Endothelial cell of umbilical vein (primary cell): Measurements from ENCODE around the gene PODNL1. TPM values are rescaled to one million over a fixed set of nuclear protein-coding genes. Genes with fewer than 3 reads are reported as not detected.

Source experiments
- BruUV-seq: library from RNA; stranded (reverse); fragments of 400-500 nt; replicated peaks from 2 replicates; lab custom pipeline; 2021; lab: Mats Ljungman, UMichigan
- CTCF ChIA-PET: fragments of 300-600, 350-600 bp; sonication (Branson Sonifier 250); formaldehyde crosslinking; loops from one replicate; lab custom pipeline; 2021; ENCODE audit warnings: antibody characterized with exemption, inconsistent platforms; lab: Charles Lee
- POLR2A ChIA-PET: fragments of 300-600, 350-600 bp; sonication (Branson Sonifier 250); formaldehyde crosslinking; loops from one replicate; lab custom pipeline; 2021; ENCODE audit warnings: antibody characterized with exemption, inconsistent platforms; lab: Charles Lee
- DNase-seq: peaks from one replicate; pipeline ENCODE4 v3.0.0-alpha.2; 2011; ENCODE audit warnings: low read depth, low spot score
- FAIRE-seq: peaks from 2 replicates; lab custom pipeline; 2011; peaks lifted over from hg19 to GRCh38; lab: Jason Lieb, UNC
- H2AFZ ChIP-seq: 2 replicates; pipeline ENCODE4 v1.6.0; 2012; ENCODE audit warnings: low read depth, low read length, control low read depth, inconsistent platforms
- H3K27ac ChIP-seq: 2 replicates; pipeline ENCODE4 v1.5.1; 2011; ENCODE audit warnings: low read depth, mild to moderate bottlenecking, control low read depth, low read length, moderate library complexity; ENCODE audit not compliant: insufficient read depth
- H3K27me3 ChIP-seq, 2 experiments: 2 replicates each; pipeline versions ENCODE4 v1.6.0 to v1.6.1; 2011; ENCODE audit warnings: low read length in 2 of 2, mixed read lengths in 1 of 2; ENCODE audit not compliant: control insufficient read depth in 2 of 2, insufficient read depth in 2 of 2
- H3K36me3 ChIP-seq, 2 experiments: 2 replicates in 1 of 2; 3 replicates in 1 of 2; pipeline ENCODE4 v1.5.1; 2011; ENCODE audit warnings: low read length in 2 of 2, mild to moderate bottlenecking in 1 of 2, moderate library complexity in 1 of 2; ENCODE audit not compliant: control insufficient read depth in 2 of 2, insufficient read depth in 2 of 2; ENCODE audit errors: extremely low read depth in 1 of 2
- H3K4me1 ChIP-seq: 3 replicates; pipeline ENCODE4 v1.5.1; 2011; ENCODE audit warnings: mild to moderate bottlenecking, low read length; ENCODE audit not compliant: control insufficient read depth, insufficient read depth; ENCODE audit errors: extremely low read depth
- H3K4me2 ChIP-seq: 2 replicates; pipeline ENCODE4 v1.6.1; 2011; ENCODE audit warnings: low read length, control low read depth, mixed read lengths; ENCODE audit not compliant: insufficient read depth
- H3K4me3 ChIP-seq, 3 experiments: fragments of 200-600 bp in 1 of 3; sonication (generic), shearing (Covaris generic) in 1 of 3; replicated peaks in 1 of 3; 2 replicates each; pipeline ENCODE4 v1.5.1; 2011 to 2016; ENCODE audit warnings: control low read depth in 3 of 3, low read length in 3 of 3, mild to moderate bottlenecking in 2 of 3, inconsistent platforms in 1 of 3, low read depth in 1 of 3, moderate library complexity in 1 of 3; ENCODE audit not compliant: insufficient read depth in 1 of 3
- H3K79me2 ChIP-seq: 2 replicates; pipeline ENCODE4 v1.6.0; 2012; ENCODE audit warnings: low read length, inconsistent platforms; ENCODE audit not compliant: control insufficient read depth, insufficient read depth
- H3K9ac ChIP-seq: replicated peaks from 2 replicates; pipeline ENCODE3; 2011; ENCODE audit warnings: low read length, control low read depth; ENCODE audit not compliant: insufficient read depth; ENCODE audit errors: extremely low read depth
- H3K9me1 ChIP-seq: replicated peaks from 3 replicates; pipeline ENCODE4 v1.6.0; 2011; ENCODE audit warnings: mild to moderate bottlenecking, low read length; ENCODE audit not compliant: control insufficient read depth, insufficient read depth; ENCODE audit errors: extremely low read depth
- H3K9me3 ChIP-seq: replicated peaks from 2 replicates; pipeline ENCODE4 v1.5.1; 2012; ENCODE audit warnings: low read length, inconsistent platforms; ENCODE audit not compliant: control insufficient read depth, insufficient read depth
- H4K20me1 ChIP-seq: replicated peaks from 2 replicates; pipeline ENCODE3; 2011; ENCODE audit warnings: mild to moderate bottlenecking, low read length; ENCODE audit not compliant: control insufficient read depth, insufficient read depth; ENCODE audit errors: extremely low read depth
- FOS ChIP-seq: IDR thresholded peaks from 2 replicates; pipeline ENCODE4 v1.6.1; 2011; ENCODE audit warnings: mild to moderate bottlenecking, low read length, moderate library complexity, borderline replicate concordance; ENCODE audit not compliant: insufficient read depth
- JUN ChIP-seq: IDR thresholded peaks from 2 replicates; pipeline ENCODE4 v1.6.1; 2011; ENCODE audit warnings: borderline replicate concordance, low read depth; ENCODE audit not compliant: insufficient read length, insufficient read depth
- MYC ChIP-seq: IDR thresholded peaks from one replicate; pipeline ENCODE4 v1.6.1; 2011; ENCODE audit warnings: mild to moderate bottlenecking, low read depth, low read length
- POLR2A ChIP-seq: IDR thresholded peaks from 2 replicates; pipeline ENCODE4 v1.6.1; 2012; ENCODE audit warnings: low read depth, mild to moderate bottlenecking, control low read depth, low read length
- POLR2AphosphoS5 ChIP-seq: IDR thresholded peaks from 2 replicates; pipeline ENCODE4 v1.6.1; 2012; ENCODE audit warnings: low read depth, mild to moderate bottlenecking, control low read depth, low read length, moderate library complexity; ENCODE audit not compliant: insufficient read depth
- dilution Hi-C: fragments of 300-500 bp; cut with MboI; formaldehyde crosslinking; loops from one replicate; pipeline ENCODE4 v1.15.0; 2019; ENCODE audit warnings: low sequenced_read_pairs; ENCODE audit not compliant: extremely low pct_ligation_motif_present
- intact Hi-C: fragments of 100-400 bp; cut with micrococcal nuclease; formaldehyde crosslinking; loops from one replicate; pipeline ENCODE4 v1.10.0; 2022
- polyA plus RNA-seq, 4 experiments: library from polyadenylated mRNA; depleted of rRNA in 3 of 4; stranded (reverse) in 3 of 4; unstranded in 1 of 4; fragments of >200 nt; gene quantifications; 2 replicates each; pipeline versions ENCODE4 v1.2.1 to v1.2.3, GENCODE V29; 2011 to 2012; ENCODE audit warnings: missing spikeins in 1 of 4
- total RNA-seq: library from RNA; stranded (reverse); gene quantifications from 2 replicates; pipeline ENCODE4 v1.2.3, GENCODE V29; 2021
- TF ChIP-seq, protein P1 (sequence below): IDR thresholded peaks from 2 replicates; pipeline ENCODE4 v1.6.1; 2011; ENCODE audit not compliant: insufficient read depth, insufficient read length
- TF ChIP-seq, protein P2 (sequence below), 2 donors: IDR thresholded peaks; 1 replicate in 1 of 2; 2 replicates in 1 of 2; pipeline ENCODE4 v1.5.1; 2011; ENCODE audit warnings: low read length in 2 of 2, mild to moderate bottlenecking in 2 of 2, moderate library complexity in 2 of 2, control low read depth in 1 of 2, inconsistent platforms in 1 of 2, low read depth in 1 of 2; ENCODE audit not compliant: insufficient read depth in 1 of 2; ENCODE audit errors: extremely low read depth in 1 of 2

PODNL1 gene
- total and polyA plus RNA-seq, 2 donors (not counting 3 experiments of a cell fraction or from before 2014, with no cell fraction given) = 0.21 TPM; not detected in 1

DNA sequence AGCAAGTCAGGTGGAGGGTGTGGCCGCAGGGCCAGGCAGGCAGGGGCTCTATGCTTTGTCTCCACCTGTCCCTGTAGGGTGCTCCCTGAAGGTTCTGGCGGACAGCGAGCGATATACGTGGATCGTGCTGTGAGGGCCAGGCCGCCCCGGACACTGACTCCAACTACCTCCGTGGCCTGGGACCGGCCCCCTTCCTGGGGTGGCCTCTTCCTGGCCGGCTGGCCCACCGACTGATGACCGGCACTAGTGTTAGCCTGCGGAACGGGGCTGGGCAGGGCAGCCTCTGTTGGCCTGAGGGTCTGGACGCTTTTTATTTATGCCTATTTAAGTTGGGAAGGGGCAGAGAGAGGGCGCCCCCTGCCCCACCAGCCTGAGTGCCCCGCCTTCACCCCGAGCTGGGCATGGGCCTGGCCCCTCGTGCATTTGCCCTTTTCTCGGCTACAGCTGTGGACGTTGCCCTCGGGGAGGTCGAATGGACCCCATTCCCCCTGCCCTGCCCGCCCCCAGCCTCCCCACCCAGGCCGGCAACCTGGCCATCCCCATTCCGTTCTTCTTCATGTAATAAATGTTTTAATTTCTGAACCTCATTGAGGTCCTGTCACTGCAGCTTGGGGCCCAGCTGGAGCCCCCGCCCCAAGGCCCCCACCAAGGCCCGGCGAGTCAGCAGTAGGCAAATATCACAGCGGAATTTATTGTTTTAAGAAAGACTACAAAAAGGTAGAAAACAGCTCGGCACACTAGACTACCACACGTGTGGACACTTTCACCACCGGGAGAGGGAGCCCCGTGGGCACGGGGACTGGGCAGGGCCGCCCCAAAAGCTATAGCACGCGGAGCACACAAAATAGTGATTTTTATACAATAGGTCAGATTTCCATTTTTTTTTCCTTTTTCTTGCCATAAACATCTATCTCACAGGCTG is 22.9 kb upstream of the PODNL1 start:
- Histone ChIP-seq H3K9me3 (no peaks in the 10 kb centered on the region), H2AFZ (no peak overlapping the region), H3K9ac (no peak overlapping the region), H3K4me2 (no peak overlapping the region), H4K20me1 (no peaks in the 10 kb centered on the region), H3K36me3 (peaks cover 15 to 30% of the 10 kb centered on the region in 2 experiments), H3K27me3 (no peaks in the 10 kb centered on the region), H3K4me1 (no peaks in the 10 kb centered on the region), H3K79me2 (no peaks in the 10 kb centered on the region), H3K27ac (no peak overlapping the region), H3K9me1 (no peaks in the 10 kb centered on the region), H3K4me3 (no peak overlapping the region)
- dilution Hi-C loops (no loop called here), intact Hi-C loops (loop anchor here (1.0 kb wide), 1 partner anchor 44 kb away; no protein-coding TSS in a partner anchor)
- BruUV-seq = TSS peak; percentile 40
- no peak for DNase-seq
- TF ChIP-seq POLR2A = no peak
- TF ChIP-seq, protein P1, sequence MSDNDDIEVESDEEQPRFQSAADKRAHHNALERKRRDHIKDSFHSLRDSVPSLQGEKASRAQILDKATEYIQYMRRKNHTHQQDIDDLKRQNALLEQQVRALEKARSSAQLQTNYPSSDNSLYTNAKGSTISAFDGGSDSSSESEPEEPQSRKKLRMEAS = no peak
- TF ChIP-seq, protein P2, sequence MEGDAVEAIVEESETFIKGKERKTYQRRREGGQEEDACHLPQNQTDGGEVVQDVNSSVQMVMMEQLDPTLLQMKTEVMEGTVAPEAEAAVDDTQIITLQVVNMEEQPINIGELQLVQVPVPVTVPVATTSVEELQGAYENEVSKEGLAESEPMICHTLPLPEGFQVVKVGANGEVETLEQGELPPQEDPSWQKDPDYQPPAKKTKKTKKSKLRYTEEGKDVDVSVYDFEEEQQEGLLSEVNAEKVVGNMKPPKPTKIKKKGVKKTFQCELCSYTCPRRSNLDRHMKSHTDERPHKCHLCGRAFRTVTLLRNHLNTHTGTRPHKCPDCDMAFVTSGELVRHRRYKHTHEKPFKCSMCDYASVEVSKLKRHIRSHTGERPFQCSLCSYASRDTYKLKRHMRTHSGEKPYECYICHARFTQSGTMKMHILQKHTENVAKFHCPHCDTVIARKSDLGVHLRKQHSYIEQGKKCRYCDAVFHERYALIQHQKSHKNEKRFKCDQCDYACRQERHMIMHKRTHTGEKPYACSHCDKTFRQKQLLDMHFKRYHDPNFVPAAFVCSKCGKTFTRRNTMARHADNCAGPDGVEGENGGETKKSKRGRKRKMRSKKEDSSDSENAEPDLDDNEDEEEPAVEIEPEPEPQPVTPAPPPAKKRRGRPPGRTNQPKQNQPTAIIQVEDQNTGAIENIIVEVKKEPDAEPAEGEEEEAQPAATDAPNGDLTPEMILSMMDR (IDR thresholded peaks at IDR 0.05; ENCODE audit: extremely low read depth in 1 of 2, insufficient read depth in 1 of 2, low read depth in 1 of 2, low read length in 2 of 2) = no peak
- TF ChIP-seq MYC = no peak
- no peak for TF ChIP-seq JUN
- TF ChIP-seq POLR2AphosphoS5 = no peak
- no peak for TF ChIP-seq FOS
- ChIA-PET POLR2A (interaction anchor here (0.7 kb wide), 1 partner anchor 45 kb away, joined by 13 read pairs; the partner anchor contains the start of gene RFX1), CTCF (interaction anchor here (0.8 to 2.4 kb wide), 8 partner anchors 8 to 111 kb away, joined by 3 to 13 read pairs (median 4); partner anchors contain the start of genes DCAF15, IL27RA and MISP3)
- FAIRE-seq = no peak
